ENCODE results near the gene APOBEC3A.
"Not testable (repeated sequence)": the region's sequence is repeated elsewhere in the genome, so short reads cannot be mapped to it uniquely, and the experiment has no call there.

Gene APOBEC3A

GRCh38 chr22:38981992-38982927, 24.9 kb downstream of the APOBEC3A start, which contains the start of gene APOBEC3B:
Gene APOBEC3B (plus strand): TSS chr22:38982347. CDS start chr22:38982454, 107 bp downstream.
- DNase-seq = peak; percentile 98 to 99

GRCh38 chr22:38984224-38984623, 26.8 kb downstream of the APOBEC3A start:
- no peak for DNase-seq

- DNase-seq = not testable (repeated sequence)
Observed at GRCh38 chr22:38984784-38985757, 27.7 kb downstream of the APOBEC3A start.

GRCh38 chr22:38986629-38987028, 29.2 kb downstream of the APOBEC3A start:
- DNase-seq = no peak

GRCh38 chr22:38987171-38987895, 29.9 kb downstream of the APOBEC3A start:
- no peak for DNase-seq

- no peak for DNase-seq
Observed at GRCh38 chr22:38989466-38989865, 32.1 kb downstream of the APOBEC3A start.

GRCh38 chr22:38992871-38993371, 35.5 kb downstream of the APOBEC3A start:
- DNase-seq = not testable (repeated sequence)

- DNase-seq = no peak
Observed at GRCh38 chr22:38996105-38996504, 38.7 kb downstream of the APOBEC3A start.

GRCh38 chr22:38997518-38997917, 40.1 kb downstream of the APOBEC3A start:
- DNase-seq = no peak

- peak; percentile 76 to 92 for DNase-seq
Observed at GRCh38 chr22:39003165-39003638, 45.8 kb downstream of the APOBEC3A start.

- no peak for DNase-seq
Observed at GRCh38 chr22:39007177-39007576, 49.8 kb downstream of the APOBEC3A start.

GRCh38 chr22:39008271-39008850, 51.0 kb downstream of the APOBEC3A start:
- not testable (repeated sequence) for DNase-seq

- DNase-seq = no peak
Observed at GRCh38 chr22:39010946-39011345, 53.5 kb downstream of the APOBEC3A start.

Measured in inflammatory macrophage treated with lipopolysaccharide for 1 hour (primary cell).